ENCODE data around the gene RFTN2. TPM values are rescaled to one million over a fixed set of nuclear protein-coding genes. Genes with fewer than 3 reads are reported as not detected.

RFTN2 gene
- polyA plus RNA-seq, 1 of the 3 experiments (the other 2 are of a cell fraction): 0.05 TPM

DNA sequence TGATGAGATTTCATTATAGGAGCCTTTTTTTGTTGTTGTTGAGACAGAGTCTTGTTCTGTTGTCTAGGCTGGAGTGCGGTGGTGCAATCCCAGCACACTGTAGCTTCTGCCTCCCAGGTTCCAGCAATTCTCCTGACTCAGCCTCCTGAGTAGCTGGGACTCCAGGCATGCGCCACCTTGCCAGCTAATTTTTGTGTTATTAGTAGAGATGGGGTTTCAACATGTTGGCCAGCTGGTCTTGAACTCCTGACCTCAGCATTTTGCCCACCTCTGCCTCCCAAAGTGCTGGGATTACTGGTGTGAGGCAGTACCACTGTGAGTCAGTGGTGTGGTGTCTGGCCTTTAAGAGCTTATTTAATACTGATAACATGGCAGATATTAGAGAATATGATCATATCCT is 99.4 kb downstream of the RFTN2 start:
- Histone ChIP-seq H3K27ac (ENCODE audit: low read depth in 2 of 2, low read length in 1 of 2) (no peak overlapping the region), H3K9me3 (no peaks in the 10 kb centered on the region; the same call in 1 of the 2 replicates), H3K36me3 (replicated peaks in 1 of 2; ENCODE audit: control insufficient read depth in 1 of 2, insufficient read depth in 2 of 2, low read length in 1 of 2) (peaks cover 5 to 12% of the 10 kb centered on the region in 2 experiments), H3K27me3 (ENCODE audit: insufficient read depth) (no peaks in the 10 kb centered on the region), H3K79me2 (ENCODE audit: insufficient read depth) (no peaks in the 10 kb centered on the region), H3K4me1 (ENCODE audit: control insufficient read depth in 1 of 2, insufficient read depth in 2 of 2, low read depth in 1 of 2, low read length in 1 of 2) (no peaks in the 10 kb centered on the region; a peak in 1 of 4 replicates), H3K4me2 (no peak overlapping the region), H4K20me1 (ENCODE audit: insufficient read depth) (no peaks in the 10 kb centered on the region), H3K4me3 (ENCODE audit: low read depth in 2 of 2, low read length in 1 of 2) (no peak overlapping the region), H3K9me2 (no peaks in the 10 kb centered on the region), H3F3A (replicated peaks; ENCODE audit: insufficient read depth) (peaks cover 7% of the 10 kb centered on the region), H2AFZ (ENCODE audit: low read depth) (no peak overlapping the region), H3K9ac (no peak overlapping the region)
- TF ChIP-seq NFIC (IDR thresholded peaks at IDR 0.05; ENCODE audit: borderline replicate concordance) (no peak), FOSL2 (IDR thresholded peaks at IDR 0.05; ENCODE audit: borderline replicate concordance, low read depth) (no peak), TEAD4 (IDR thresholded peaks at IDR 0.05; ENCODE audit: borderline replicate concordance, insufficient read depth) (no peak), SIN3A (IDR thresholded peaks at IDR 0.05; ENCODE audit: borderline replicate concordance, low read depth, low read length) (no peak), RCOR1 (IDR thresholded peaks at IDR 0.05; ENCODE audit: low read length) (no peak), EZH2phosphoT487 (IDR thresholded peaks at IDR 0.05; ENCODE audit: borderline replicate concordance, low read depth) (no peak), MXI1 (IDR thresholded peaks at IDR 0.05; ENCODE audit: low read depth, low read length) (no peak), EP300 (IDR thresholded peaks at IDR 0.05; ENCODE audit: borderline replicate concordance in 1 of 2, low read depth in 1 of 2, low read length in 1 of 2) (no peak), RAD21 (IDR thresholded peaks at IDR 0.05; ENCODE audit: low read length) (no peak), YY1 (IDR thresholded peaks at IDR 0.05; ENCODE audit: low read depth) (no peak), RXRA (IDR thresholded peaks at IDR 0.05; ENCODE audit: borderline replicate concordance, low read depth) (no peak)
- TF ChIP-seq, protein P1, sequence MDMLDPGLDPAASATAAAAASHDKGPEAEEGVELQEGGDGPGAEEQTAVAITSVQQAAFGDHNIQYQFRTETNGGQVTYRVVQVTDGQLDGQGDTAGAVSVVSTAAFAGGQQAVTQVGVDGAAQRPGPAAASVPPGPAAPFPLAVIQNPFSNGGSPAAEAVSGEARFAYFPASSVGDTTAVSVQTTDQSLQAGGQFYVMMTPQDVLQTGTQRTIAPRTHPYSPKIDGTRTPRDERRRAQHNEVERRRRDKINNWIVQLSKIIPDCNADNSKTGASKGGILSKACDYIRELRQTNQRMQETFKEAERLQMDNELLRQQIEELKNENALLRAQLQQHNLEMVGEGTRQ (IDR thresholded peaks at IDR 0.05; ENCODE audit: borderline replicate concordance, low read depth, low read length): no peak
- TF ChIP-seq, protein P2, sequence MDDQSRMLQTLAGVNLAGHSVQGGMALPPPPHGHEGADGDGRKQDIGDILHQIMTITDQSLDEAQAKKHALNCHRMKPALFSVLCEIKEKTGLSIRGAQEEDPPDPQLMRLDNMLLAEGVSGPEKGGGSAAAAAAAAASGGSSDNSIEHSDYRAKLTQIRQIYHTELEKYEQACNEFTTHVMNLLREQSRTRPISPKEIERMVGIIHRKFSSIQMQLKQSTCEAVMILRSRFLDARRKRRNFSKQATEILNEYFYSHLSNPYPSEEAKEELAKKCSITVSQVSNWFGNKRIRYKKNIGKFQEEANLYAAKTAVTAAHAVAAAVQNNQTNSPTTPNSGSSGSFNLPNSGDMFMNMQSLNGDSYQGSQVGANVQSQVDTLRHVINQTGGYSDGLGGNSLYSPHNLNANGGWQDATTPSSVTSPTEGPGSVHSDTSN (IDR thresholded peaks at IDR 0.05): no peak
- TF ChIP-seq, protein P3, sequence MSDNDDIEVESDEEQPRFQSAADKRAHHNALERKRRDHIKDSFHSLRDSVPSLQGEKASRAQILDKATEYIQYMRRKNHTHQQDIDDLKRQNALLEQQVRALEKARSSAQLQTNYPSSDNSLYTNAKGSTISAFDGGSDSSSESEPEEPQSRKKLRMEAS (IDR thresholded peaks at IDR 0.05; ENCODE audit: low read depth): no peak
- TF ChIP-seq, protein P4, sequence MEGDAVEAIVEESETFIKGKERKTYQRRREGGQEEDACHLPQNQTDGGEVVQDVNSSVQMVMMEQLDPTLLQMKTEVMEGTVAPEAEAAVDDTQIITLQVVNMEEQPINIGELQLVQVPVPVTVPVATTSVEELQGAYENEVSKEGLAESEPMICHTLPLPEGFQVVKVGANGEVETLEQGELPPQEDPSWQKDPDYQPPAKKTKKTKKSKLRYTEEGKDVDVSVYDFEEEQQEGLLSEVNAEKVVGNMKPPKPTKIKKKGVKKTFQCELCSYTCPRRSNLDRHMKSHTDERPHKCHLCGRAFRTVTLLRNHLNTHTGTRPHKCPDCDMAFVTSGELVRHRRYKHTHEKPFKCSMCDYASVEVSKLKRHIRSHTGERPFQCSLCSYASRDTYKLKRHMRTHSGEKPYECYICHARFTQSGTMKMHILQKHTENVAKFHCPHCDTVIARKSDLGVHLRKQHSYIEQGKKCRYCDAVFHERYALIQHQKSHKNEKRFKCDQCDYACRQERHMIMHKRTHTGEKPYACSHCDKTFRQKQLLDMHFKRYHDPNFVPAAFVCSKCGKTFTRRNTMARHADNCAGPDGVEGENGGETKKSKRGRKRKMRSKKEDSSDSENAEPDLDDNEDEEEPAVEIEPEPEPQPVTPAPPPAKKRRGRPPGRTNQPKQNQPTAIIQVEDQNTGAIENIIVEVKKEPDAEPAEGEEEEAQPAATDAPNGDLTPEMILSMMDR (IDR thresholded peaks at IDR 0.05): no peak
- TF ChIP-seq, protein P5, sequence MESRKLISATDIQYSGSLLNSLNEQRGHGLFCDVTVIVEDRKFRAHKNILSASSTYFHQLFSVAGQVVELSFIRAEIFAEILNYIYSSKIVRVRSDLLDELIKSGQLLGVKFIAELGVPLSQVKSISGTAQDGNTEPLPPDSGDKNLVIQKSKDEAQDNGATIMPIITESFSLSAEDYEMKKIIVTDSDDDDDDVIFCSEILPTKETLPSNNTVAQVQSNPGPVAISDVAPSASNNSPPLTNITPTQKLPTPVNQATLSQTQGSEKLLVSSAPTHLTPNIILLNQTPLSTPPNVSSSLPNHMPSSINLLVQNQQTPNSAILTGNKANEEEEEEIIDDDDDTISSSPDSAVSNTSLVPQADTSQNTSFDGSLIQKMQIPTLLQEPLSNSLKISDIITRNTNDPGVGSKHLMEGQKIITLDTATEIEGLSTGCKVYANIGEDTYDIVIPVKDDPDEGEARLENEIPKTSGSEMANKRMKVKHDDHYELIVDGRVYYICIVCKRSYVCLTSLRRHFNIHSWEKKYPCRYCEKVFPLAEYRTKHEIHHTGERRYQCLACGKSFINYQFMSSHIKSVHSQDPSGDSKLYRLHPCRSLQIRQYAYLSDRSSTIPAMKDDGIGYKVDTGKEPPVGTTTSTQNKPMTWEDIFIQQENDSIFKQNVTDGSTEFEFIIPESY (IDR thresholded peaks at IDR 0.05; ENCODE audit: borderline replicate concordance, low read depth): no peak
- no peak for DNase-seq
- ChIA-PET POLR2A (no interaction called here), CTCF (no interaction called here)
- WGBS (ENCODE audit: low lambda C conversion rate): 75% methylated on average over 1 of the region's 2 CpGs

All from SK-N-SH (cell line).